Spleen (tissue), 11 donors: ENCODE results near the gene PTBP3. TPM values are rescaled to one million over a fixed set of nuclear protein-coding genes. Genes with fewer than 3 reads are reported as not detected.

Experiments
- DNase-seq: peaks from one replicate; pipeline ENCODE4 v3.0.0-alpha.2; 2020
- H3K27ac ChIP-seq, 8 donors: fragments of 200-600 bp; sonication (generic) in 7 of 8; 1 replicate in 4 of 8; 2 replicates in 4 of 8; pipeline versions ENCODE4 v1.5.0 to v1.8.0; 2016 to 2021; ENCODE audit warnings: inconsistent platforms in 4 of 8, mild to moderate bottlenecking in 4 of 8, moderate library complexity in 1 of 8
- H3K27me3 ChIP-seq, 7 donors: fragments of 200-600 bp; sonication (generic) in 6 of 7; replicated peaks in 1 of 7; 1 replicate in 4 of 7; 2 replicates in 3 of 7; pipeline versions ENCODE4 v1.5.0 to v1.8.0; 2016 to 2021; ENCODE audit warnings: inconsistent platforms in 3 of 7, mild to moderate bottlenecking in 1 of 7
- H3K36me3 ChIP-seq, 6 donors: fragments of 200-600 bp; sonication (generic) in 5 of 6; 1 replicate in 4 of 6; 2 replicates in 2 of 6; pipeline versions ENCODE4 v1.5.0 to v1.8.0; 2016 to 2021; ENCODE audit warnings: inconsistent platforms in 2 of 6
- H3K4me1 ChIP-seq, 6 donors: fragments of 200-600 bp; sonication (generic) in 5 of 6; 1 replicate in 3 of 6; 2 replicates in 3 of 6; pipeline versions ENCODE4 v1.5.0 to v1.8.0; 2016 to 2021; ENCODE audit warnings: inconsistent platforms in 3 of 6
- H3K4me3 ChIP-seq, 8 donors: fragments of 200-600 bp; sonication (generic) in 7 of 8; 1 replicate in 4 of 8; 2 replicates in 4 of 8; pipeline versions ENCODE4 v1.5.0 to v1.8.0; 2016 to 2021; ENCODE audit warnings: inconsistent platforms in 4 of 8, mild to moderate bottlenecking in 4 of 8, moderate library complexity in 2 of 8
- H3K9me3 ChIP-seq, 8 donors: fragments of 200-600 bp; sonication (generic) in 7 of 8; 1 replicate in 4 of 8; 2 replicates in 4 of 8; pipeline versions ENCODE4 v1.5.0 to v1.8.0; 2016 to 2021; ENCODE audit warnings: inconsistent platforms in 4 of 8
- POLR2A ChIP-seq, 3 donors: fragments of 450-650 bp; IDR thresholded peaks; one replicate each; pipeline ENCODE4 v1.5.1; 2017; ENCODE audit warnings: antibody characterized with exemption in 3 of 3, mild to moderate bottlenecking in 1 of 3
- POLR2AphosphoS5 ChIP-seq, 3 donors: sonication (generic); formaldehyde crosslinking; IDR thresholded peaks; one replicate each; pipeline ENCODE4 v1.5.1; 2017; ENCODE audit warnings: antibody characterized with exemption in 3 of 3
- WGBS, 5 donors: extraction: QIAGEN DNeasy Blood & Tissue Kit in 3 of 5; methylation state at CpG; one replicate each; pipeline versions ENCODE4 v1.1.5 to v1.1.7; 2013 to 2018; 5-methylcytosine and 5-hydroxymethylcytosine counted together
- intact Hi-C: fragments of 100-400 bp; cut with DNase I; formaldehyde crosslinking; loops from one replicate; pipeline ENCODE4 v1.15.0; 2023; ENCODE audit warnings: low total_unique reads
- polyA plus RNA-seq, 3 donors: library from polyadenylated mRNA; stranded (reverse); fragments of 200-250 nt; gene quantifications; one replicate each; pipeline ENCODE4 v1.2.1, GENCODE V29; 2013
- total RNA-seq, 7 donors: library from RNA; depleted of rRNA in 3 of 7; stranded (reverse); fragments of >200 nt in 3 of 7; fragmentation: NEBNext Ultra II Directional in 4 of 7; extraction: Animal tissue kit (Norgen Biotek cat#: 25700) in 4 of 7; gene quantifications; one replicate each; pipeline versions ENCODE4 v1.1.0 to v1.2.1, GENCODE V29; 2016 to 2021
- TF ChIP-seq, protein P1 (sequence below), 11 experiments: fragments of 200-600 bp in 7 of 11; fragments of 450-650 bp in 4 of 11; sonication (generic) in 4 of 11; IDR thresholded peaks in 8 of 11; conservative IDR thresholded peaks in 3 of 11; 1 replicate in 7 of 11; 2 replicates in 4 of 11; pipeline versions ENCODE4 v1.4.0 to v1.8.0; 2016 to 2021; ENCODE audit warnings: antibody characterized with exemption in 11 of 11, inconsistent platforms in 4 of 11, mild to moderate bottlenecking in 1 of 11
- donor health status: healthy with polysubstance abuse.
- donor health status: DM: no; HTN: no; CAD: no; lungs with moderate emphysema.
- donor health status: DM: no; HTN: no; CAD: no.
- donor health status: Bipolar disorder and iron deficiency.
- donor health status: healthy.
- donor health status: DM: no; HTN: no; CAD: no.
- donor health status: DM: yes; HTN: yes; CAD: no.

PTBP3 gene
- total and polyA plus RNA-seq, 10 donors = 10.6 to 107 (median 85.6) TPM

DNA sequence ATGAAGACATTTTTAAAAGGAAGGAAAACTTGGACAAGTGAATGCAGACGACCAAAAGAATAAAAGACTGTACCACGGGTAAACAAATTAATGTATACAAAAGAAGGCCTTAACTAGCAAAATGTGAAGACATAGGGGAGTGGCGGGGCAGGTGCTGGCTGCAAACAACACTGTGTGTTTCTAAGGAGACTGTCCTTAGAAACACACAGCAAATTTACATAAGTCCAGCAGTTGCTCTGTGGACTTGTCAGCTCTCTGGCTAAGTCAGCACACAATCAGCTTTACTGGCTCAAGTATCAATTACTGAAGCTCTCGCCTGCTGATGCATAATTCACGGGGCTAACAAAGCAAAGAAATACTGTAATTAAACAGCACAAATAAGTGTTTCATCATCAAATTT lies 24.8 kb downstream of the PTBP3 start:
- intact Hi-C loops = no loop called here
- 84 to 90% (median 90%) methylated on average over 5 of the region's 5 CpGs for WGBS, 5 donors

GRCh38 chr9:112301420-112301819 lies 32.0 kb downstream of the PTBP3 start:
- H3K27me3 ChIP-seq = no peaks in the 10 kb centered on the region
- no peak for DNase-seq
- peaks cover 0 to 10% (median 0%) of the 10 kb centered on the region in 6 donors for H3K36me3 ChIP-seq
- H3K4me1 ChIP-seq = peaks cover 0 to 70% (median 19%) of the 10 kb centered on the region in 6 donors
- intact Hi-C loops = no loop called here
- TF ChIP-seq POLR2AphosphoS5 (IDR thresholded peaks at IDR 0.05) = no peak
- TF ChIP-seq, protein P1, sequence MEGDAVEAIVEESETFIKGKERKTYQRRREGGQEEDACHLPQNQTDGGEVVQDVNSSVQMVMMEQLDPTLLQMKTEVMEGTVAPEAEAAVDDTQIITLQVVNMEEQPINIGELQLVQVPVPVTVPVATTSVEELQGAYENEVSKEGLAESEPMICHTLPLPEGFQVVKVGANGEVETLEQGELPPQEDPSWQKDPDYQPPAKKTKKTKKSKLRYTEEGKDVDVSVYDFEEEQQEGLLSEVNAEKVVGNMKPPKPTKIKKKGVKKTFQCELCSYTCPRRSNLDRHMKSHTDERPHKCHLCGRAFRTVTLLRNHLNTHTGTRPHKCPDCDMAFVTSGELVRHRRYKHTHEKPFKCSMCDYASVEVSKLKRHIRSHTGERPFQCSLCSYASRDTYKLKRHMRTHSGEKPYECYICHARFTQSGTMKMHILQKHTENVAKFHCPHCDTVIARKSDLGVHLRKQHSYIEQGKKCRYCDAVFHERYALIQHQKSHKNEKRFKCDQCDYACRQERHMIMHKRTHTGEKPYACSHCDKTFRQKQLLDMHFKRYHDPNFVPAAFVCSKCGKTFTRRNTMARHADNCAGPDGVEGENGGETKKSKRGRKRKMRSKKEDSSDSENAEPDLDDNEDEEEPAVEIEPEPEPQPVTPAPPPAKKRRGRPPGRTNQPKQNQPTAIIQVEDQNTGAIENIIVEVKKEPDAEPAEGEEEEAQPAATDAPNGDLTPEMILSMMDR (IDR thresholded peaks at IDR 0.05 in 8 of 11, conservative IDR thresholded peaks at IDR 0.05 in 3 of 11) = no peak
- no peak for TF ChIP-seq POLR2A (IDR thresholded peaks at IDR 0.05)
- H3K9me3 ChIP-seq = no peaks in the 10 kb centered on the region
- H3K4me3 ChIP-seq = no peak overlapping the region
- H3K27ac ChIP-seq = no peak overlapping the region

More for the DNA sequence above, 24.8 kb downstream of the PTBP3 start:
- no peak overlapping the region for H3K4me3 ChIP-seq
- no peak overlapping the region for H3K27ac ChIP-seq
- H3K36me3 ChIP-seq = peaks cover 0 to 4% (median 0%) of the 10 kb centered on the region in 6 donors
- no peaks in the 10 kb centered on the region for H3K27me3 ChIP-seq
- no peaks in the 10 kb centered on the region for H3K9me3 ChIP-seq
- DNase-seq = no peak
- peaks cover 0 to 69% (median 31%) of the 10 kb centered on the region in 6 donors for H3K4me1 ChIP-seq
- TF ChIP-seq POLR2AphosphoS5 (IDR thresholded peaks at IDR 0.05) (no peak), POLR2A (IDR thresholded peaks at IDR 0.05) (no peak)
- TF ChIP-seq, protein P1 (IDR thresholded peaks at IDR 0.05 in 8 of 11, conservative IDR thresholded peaks at IDR 0.05 in 3 of 11) = no peak

GRCh38 chr9:112299514-112299913 lies 33.9 kb downstream of the PTBP3 start:
- Histone ChIP-seq H3K27me3 (no peaks in the 10 kb centered on the region), H3K36me3 (peaks cover 0 to 27% (median 6%) of the 10 kb centered on the region in 6 donors)
- DNase-seq = no peak

GRCh38 chr9:112296929-112297328 lies 36.5 kb downstream of the PTBP3 start:
- intact Hi-C loops = no loop called here
- no peak for DNase-seq
- TF ChIP-seq POLR2AphosphoS5 (IDR thresholded peaks at IDR 0.05) (no peak), POLR2A (IDR thresholded peaks at IDR 0.05) (no peak)
- TF ChIP-seq, protein P1 (IDR thresholded peaks at IDR 0.05 in 8 of 11, conservative IDR thresholded peaks at IDR 0.05 in 3 of 11) = no peak
- Histone ChIP-seq H3K36me3 (peaks cover 0 to 51% (median 15%) of the 10 kb centered on the region in 6 donors), H3K4me3 (no peak overlapping the region), H3K27me3 (no peaks in the 10 kb centered on the region), H3K9me3 (no peaks in the 10 kb centered on the region), H3K4me1 (peaks cover 0 to 28% (median 9%) of the 10 kb centered on the region in 6 donors), H3K27ac (no peak overlapping the region)
- 85 to 99% (median 96%) methylated on average over 9 of the region's 9 CpGs for WGBS, 5 donors

More at GRCh38 chr9:112299514-112299913, 33.9 kb downstream of the PTBP3 start:
- TF ChIP-seq, protein P1 (IDR thresholded peaks at IDR 0.05 in 8 of 11, conservative IDR thresholded peaks at IDR 0.05 in 3 of 11) = no peak
- TF ChIP-seq POLR2A (IDR thresholded peaks at IDR 0.05) (no peak), POLR2AphosphoS5 (IDR thresholded peaks at IDR 0.05) (no peak)
- peaks cover 0 to 52% (median 12%) of the 10 kb centered on the region in 6 donors for H3K4me1 ChIP-seq
- intact Hi-C loops = no loop called here
- no peak overlapping the region for H3K27ac ChIP-seq
- H3K9me3 ChIP-seq = no peaks in the 10 kb centered on the region
- no peak overlapping the region for H3K4me3 ChIP-seq
